ENCODE measurements around the gene ZNF841. TPM values are rescaled to one million over a fixed set of nuclear protein-coding genes. Genes with fewer than 3 reads are reported as not detected.

The ZNF841 gene
- total and polyA plus RNA-seq, 9 of the 15 experiments (the other 6 are each of a cell fraction or from before 2014, with no cell fraction given): 3.1 to 17.1 (median 11.0) TPM

DNA sequence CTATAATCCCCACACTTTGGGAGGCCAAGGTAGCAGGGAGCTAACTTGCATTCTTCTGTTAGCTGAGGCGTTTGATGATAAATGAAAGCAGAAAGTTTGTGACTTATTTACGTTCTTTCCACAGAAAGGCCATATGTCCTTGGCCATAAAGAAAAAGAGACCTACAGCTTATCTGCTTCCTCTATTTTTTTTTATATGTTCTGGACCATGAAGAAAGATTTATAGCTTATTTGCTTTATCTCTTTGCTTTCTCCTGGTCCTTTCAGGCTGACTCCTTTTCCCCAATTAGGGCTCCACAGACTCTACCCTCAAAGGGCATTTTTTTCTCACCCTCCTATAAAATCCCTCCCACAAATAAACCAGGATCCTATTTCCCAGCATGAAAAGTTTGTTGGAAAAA lies 45.6 kb upstream of the ZNF841 start:
- no peak for FAIRE-seq
- Histone ChIP-seq H3K4me1 (replicated peaks in 1 of 2; ENCODE audit: control insufficient read depth in 2 of 2, insufficient read depth in 2 of 2, low read length in 2 of 2) (peaks cover 12% of the 10 kb centered on the region in 2 experiments; a peak in 4 of 5 replicates), H3K4me3 (no peak overlapping the region), H3K4me2 (ENCODE audit: insufficient read depth, low read length) (no peak overlapping the region), H3K9me1 (ENCODE audit: control insufficient read depth, insufficient read depth, low read length) (no peaks in the 10 kb centered on the region), H3K9me3 (replicated peaks; ENCODE audit: control insufficient read depth, insufficient read depth, low read depth, low read length) (peaks cover 8% of the 10 kb centered on the region), H3K36me3 (ENCODE audit: control insufficient read depth, insufficient read depth, low read length) (0 out of 3 replicates have a peak, but pooled peaks cover 4% of the 10 kb centered on the region), H4K20me1 (replicated peaks; ENCODE audit: control insufficient read depth, insufficient read depth, low read length) (no peaks in the 10 kb centered on the region), H3K9ac (ENCODE audit: insufficient read depth in 1 of 2, low read depth in 2 of 2, low read length in 2 of 2) (no peak overlapping the region), H3K27me3 (ENCODE audit: control insufficient read depth in 2 of 2, insufficient read depth in 2 of 2, low read length in 2 of 2) (no peaks in the 10 kb centered on the region), H3K27ac (ENCODE audit: extremely low read depth, low read depth, low read length) (no peak overlapping the region), H3K79me2 (ENCODE audit: control insufficient read depth, insufficient read depth, low read length) (peaks cover 30% of the 10 kb centered on the region), H2AFZ (ENCODE audit: low read depth, low read length) (no peak overlapping the region)
- TF ChIP-seq, protein P1, sequence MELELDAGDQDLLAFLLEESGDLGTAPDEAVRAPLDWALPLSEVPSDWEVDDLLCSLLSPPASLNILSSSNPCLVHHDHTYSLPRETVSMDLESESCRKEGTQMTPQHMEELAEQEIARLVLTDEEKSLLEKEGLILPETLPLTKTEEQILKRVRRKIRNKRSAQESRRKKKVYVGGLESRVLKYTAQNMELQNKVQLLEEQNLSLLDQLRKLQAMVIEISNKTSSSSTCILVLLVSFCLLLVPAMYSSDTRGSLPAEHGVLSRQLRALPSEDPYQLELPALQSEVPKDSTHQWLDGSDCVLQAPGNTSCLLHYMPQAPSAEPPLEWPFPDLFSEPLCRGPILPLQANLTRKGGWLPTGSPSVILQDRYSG (tag; conservative IDR thresholded peaks at IDR 0.05; ENCODE audit: low read depth): no peak
- TF ChIP-seq, protein P2, sequence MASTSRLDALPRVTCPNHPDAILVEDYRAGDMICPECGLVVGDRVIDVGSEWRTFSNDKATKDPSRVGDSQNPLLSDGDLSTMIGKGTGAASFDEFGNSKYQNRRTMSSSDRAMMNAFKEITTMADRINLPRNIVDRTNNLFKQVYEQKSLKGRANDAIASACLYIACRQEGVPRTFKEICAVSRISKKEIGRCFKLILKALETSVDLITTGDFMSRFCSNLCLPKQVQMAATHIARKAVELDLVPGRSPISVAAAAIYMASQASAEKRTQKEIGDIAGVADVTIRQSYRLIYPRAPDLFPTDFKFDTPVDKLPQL (IDR thresholded peaks at IDR 0.05; ENCODE audit: extremely low read depth, insufficient read length): no peak
- peak; percentile 60 for TF ChIP-seq MEIS2 (IDR thresholded peaks at IDR 0.05; ENCODE audit: partially characterized antibody)
- TF ChIP-seq, protein P3, sequence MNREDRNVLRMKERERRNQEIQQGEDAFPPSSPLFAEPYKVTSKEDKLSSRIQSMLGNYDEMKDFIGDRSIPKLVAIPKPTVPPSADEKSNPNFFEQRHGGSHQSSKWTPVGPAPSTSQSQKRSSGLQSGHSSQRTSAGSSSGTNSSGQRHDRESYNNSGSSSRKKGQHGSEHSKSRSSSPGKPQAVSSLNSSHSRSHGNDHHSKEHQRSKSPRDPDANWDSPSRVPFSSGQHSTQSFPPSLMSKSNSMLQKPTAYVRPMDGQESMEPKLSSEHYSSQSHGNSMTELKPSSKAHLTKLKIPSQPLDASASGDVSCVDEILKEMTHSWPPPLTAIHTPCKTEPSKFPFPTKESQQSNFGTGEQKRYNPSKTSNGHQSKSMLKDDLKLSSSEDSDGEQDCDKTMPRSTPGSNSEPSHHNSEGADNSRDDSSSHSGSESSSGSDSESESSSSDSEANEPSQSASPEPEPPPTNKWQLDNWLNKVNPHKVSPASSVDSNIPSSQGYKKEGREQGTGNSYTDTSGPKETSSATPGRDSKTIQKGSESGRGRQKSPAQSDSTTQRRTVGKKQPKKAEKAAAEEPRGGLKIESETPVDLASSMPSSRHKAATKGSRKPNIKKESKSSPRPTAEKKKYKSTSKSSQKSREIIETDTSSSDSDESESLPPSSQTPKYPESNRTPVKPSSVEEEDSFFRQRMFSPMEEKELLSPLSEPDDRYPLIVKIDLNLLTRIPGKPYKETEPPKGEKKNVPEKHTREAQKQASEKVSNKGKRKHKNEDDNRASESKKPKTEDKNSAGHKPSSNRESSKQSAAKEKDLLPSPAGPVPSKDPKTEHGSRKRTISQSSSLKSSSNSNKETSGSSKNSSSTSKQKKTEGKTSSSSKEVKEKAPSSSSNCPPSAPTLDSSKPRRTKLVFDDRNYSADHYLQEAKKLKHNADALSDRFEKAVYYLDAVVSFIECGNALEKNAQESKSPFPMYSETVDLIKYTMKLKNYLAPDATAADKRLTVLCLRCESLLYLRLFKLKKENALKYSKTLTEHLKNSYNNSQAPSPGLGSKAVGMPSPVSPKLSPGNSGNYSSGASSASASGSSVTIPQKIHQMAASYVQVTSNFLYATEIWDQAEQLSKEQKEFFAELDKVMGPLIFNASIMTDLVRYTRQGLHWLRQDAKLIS (CRISPR knock-in tag; IDR thresholded peaks at IDR 0.05): no peak
- no peak for TF ChIP-seq ZNF584 (CRISPR knock-in tag; IDR thresholded peaks at IDR 0.05; ENCODE audit: low read depth)
- TF ChIP-seq ZNF347 (CRISPR knock-in tag; IDR thresholded peaks at IDR 0.05; ENCODE audit: low read depth): no peak
- no peak for TF ChIP-seq RBM39 (optimal IDR thresholded peaks at IDR 0.05; ENCODE audit: low read depth, low read length)
- ChIA-PET CTCF (ENCODE audit: low intra/inter-chr PET ratio) (no interaction called here), POLR2A (interaction anchor here (0.7 kb wide), 1 partner anchor 15 kb away, joined by 3 read pairs; no protein-coding TSS in a partner anchor)
- in situ Hi-C loops (cut with MboI) (no loop called here), intact Hi-C loops (cut with micrococcal nuclease) (loop anchor here (5.0 kb wide), 1 partner anchor 46 kb away; no protein-coding TSS in a partner anchor)
- no peak for DNase-seq (ENCODE audit: extremely low read depth in 1 of 4, low spot score in 3 of 4)
- BruUV-seq (replicated peaks): no TSS peak
- WGBS (ENCODE audit: insufficient coverage, low coverage, missing lambda C conversion rate): 14% methylated on average over 2 of the region's 2 CpGs
- no peak for ATAC-seq
